Measurements from ENCODE around the gene NTM. TPM values are rescaled to one million over a fixed set of nuclear protein-coding genes. Genes with fewer than 3 reads are reported as not detected.
A peak's percentile ranks its signal among the peaks of the same experiment; 100 is the strongest.

The NTM gene
- total RNA-seq, 1 experiment from 2014 or later = 9.9 TPM

DNA sequence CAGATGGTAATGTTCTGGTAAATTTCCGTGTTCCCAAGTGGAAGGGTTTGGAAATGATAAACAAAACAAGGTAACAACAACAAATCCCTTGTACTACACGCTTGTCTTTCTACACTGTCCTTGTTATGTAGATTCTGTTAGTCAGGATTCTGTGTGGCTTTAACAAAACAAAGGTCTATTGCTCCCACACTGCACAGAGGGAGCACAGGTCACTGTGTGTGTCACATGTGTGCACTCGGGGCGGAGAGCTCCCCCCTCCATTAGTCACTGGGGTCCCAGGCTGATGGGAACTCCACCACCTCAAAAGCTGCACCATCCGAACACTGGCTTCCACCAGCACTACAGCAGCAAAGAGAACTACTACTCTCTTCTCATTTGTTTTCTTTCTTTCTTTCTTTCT, 227.9 kb downstream of the NTM start:
- Histone ChIP-seq H3K4me2 (ENCODE audit: insufficient read depth, insufficient read length, low read length) (no peak overlapping the region), H3K14ac (ENCODE audit: insufficient read depth, low read length) (no peak overlapping the region), H3K9ac (ENCODE audit: extremely low read depth, insufficient read length, low read length) (no peak overlapping the region), H4K20me1 (ENCODE audit: control insufficient read depth, insufficient read depth, insufficient read length) (no peaks in the 10 kb centered on the region), H3K56ac (ENCODE audit: insufficient read length, low read depth, low read length) (no peak overlapping the region), H2BK5ac (ENCODE audit: insufficient read length, low read length) (no peak overlapping the region), H4K8ac (replicated peaks; ENCODE audit: insufficient read length, low read depth, low read length) (no peak overlapping the region), H4K91ac (ENCODE audit: insufficient read length, low read depth, low read length) (no peak overlapping the region), H3K79me1 (ENCODE audit: insufficient read depth, low read depth, low read length, poor library complexity, severe bottlenecking) (no peaks in the 10 kb centered on the region), H3K27me3 (ENCODE audit: insufficient read depth, low read length) (no peaks in the 10 kb centered on the region), H3K23ac (ENCODE audit: insufficient read length, low read depth, low read length) (no peak overlapping the region), H2BK15ac (ENCODE audit: low read depth, low read length) (no peak overlapping the region), H3K27ac (ENCODE audit: insufficient read length, low read depth, low read length) (no peak overlapping the region), H2BK20ac (ENCODE audit: low read depth, low read length, poor library complexity, severe bottlenecking) (no peak overlapping the region), H2BK12ac (ENCODE audit: insufficient read length, low read depth, low read length) (no peak overlapping the region), H4K5ac (ENCODE audit: insufficient read length, low read depth, low read length) (no peak overlapping the region), H3T11ph (ENCODE audit: low read length) (no peak overlapping the region), H3K9me3 (ENCODE audit: control insufficient read depth, low read depth, low read length) (no peaks in the 10 kb centered on the region), H2AK5ac (ENCODE audit: insufficient read length, low read length) (no peak overlapping the region), H2AFZ (ENCODE audit: low read length) (no peak overlapping the region), H3K18ac (ENCODE audit: insufficient read length, low read depth, low read length) (no peak overlapping the region), H3K23me2 (ENCODE audit: insufficient read length, low read depth, low read length, poor library complexity, severe bottlenecking) (no peaks in the 10 kb centered on the region), H3K4me1 (ENCODE audit: insufficient read depth, low read length) (no peaks in the 10 kb centered on the region; the same call in none of the 2 replicates), H3K4ac (ENCODE audit: low read depth, low read length) (no peak overlapping the region), H3K79me2 (ENCODE audit: insufficient read depth, low read length) (no peaks in the 10 kb centered on the region), H2BK120ac (ENCODE audit: low read depth, low read length, poor library complexity, severe bottlenecking) (no peak overlapping the region)
- Mint-ChIP-seq H3K27ac (peak overlapping the region in 1 of 3 experiments; percentile 68; a peak in 1 of 7 replicates), H3K36me3 (ENCODE audit: insufficient read depth in 1 of 3, low read depth in 3 of 3) (no peaks in the 10 kb centered on the region), H3K27me3 (ENCODE audit: low read depth) (peaks cover 10% of the 10 kb centered on the region), H3K9me3 (no peaks in the 10 kb centered on the region), H3K4me1 (peaks cover 28 to 46% of the 10 kb centered on the region in 2 experiments), H3K4me3 (no peak overlapping the region)
- DNase-seq = no peak
- no CpG with 5 or more reads among the region's 5 CpGs for WGBS (ENCODE audit: extremely low coverage, insufficient read length, low lambda C conversion rate)
- TF ChIP-seq, protein P1, sequence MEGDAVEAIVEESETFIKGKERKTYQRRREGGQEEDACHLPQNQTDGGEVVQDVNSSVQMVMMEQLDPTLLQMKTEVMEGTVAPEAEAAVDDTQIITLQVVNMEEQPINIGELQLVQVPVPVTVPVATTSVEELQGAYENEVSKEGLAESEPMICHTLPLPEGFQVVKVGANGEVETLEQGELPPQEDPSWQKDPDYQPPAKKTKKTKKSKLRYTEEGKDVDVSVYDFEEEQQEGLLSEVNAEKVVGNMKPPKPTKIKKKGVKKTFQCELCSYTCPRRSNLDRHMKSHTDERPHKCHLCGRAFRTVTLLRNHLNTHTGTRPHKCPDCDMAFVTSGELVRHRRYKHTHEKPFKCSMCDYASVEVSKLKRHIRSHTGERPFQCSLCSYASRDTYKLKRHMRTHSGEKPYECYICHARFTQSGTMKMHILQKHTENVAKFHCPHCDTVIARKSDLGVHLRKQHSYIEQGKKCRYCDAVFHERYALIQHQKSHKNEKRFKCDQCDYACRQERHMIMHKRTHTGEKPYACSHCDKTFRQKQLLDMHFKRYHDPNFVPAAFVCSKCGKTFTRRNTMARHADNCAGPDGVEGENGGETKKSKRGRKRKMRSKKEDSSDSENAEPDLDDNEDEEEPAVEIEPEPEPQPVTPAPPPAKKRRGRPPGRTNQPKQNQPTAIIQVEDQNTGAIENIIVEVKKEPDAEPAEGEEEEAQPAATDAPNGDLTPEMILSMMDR (conservative IDR thresholded peaks at IDR 0.05) = no peak
